GM08714 (cell line): ENCODE results near the gene TXN2.

Experiments used
- H3K4me3 ChIP-seq: fragments of 200-500 bp; sonication (Bioruptor generic); 2 replicates; pipeline ENCODE4 v1.5.1; 2014; ENCODE audit warnings: mild to moderate bottlenecking, low read length, inconsistent platforms
- ZNF274 ChIP-seq: IDR thresholded peaks from 2 replicates; pipeline ENCODE4 v1.6.1; 2012; ENCODE audit warnings: mild to moderate bottlenecking, low read depth, low read length

TXN2 gene

DNA sequence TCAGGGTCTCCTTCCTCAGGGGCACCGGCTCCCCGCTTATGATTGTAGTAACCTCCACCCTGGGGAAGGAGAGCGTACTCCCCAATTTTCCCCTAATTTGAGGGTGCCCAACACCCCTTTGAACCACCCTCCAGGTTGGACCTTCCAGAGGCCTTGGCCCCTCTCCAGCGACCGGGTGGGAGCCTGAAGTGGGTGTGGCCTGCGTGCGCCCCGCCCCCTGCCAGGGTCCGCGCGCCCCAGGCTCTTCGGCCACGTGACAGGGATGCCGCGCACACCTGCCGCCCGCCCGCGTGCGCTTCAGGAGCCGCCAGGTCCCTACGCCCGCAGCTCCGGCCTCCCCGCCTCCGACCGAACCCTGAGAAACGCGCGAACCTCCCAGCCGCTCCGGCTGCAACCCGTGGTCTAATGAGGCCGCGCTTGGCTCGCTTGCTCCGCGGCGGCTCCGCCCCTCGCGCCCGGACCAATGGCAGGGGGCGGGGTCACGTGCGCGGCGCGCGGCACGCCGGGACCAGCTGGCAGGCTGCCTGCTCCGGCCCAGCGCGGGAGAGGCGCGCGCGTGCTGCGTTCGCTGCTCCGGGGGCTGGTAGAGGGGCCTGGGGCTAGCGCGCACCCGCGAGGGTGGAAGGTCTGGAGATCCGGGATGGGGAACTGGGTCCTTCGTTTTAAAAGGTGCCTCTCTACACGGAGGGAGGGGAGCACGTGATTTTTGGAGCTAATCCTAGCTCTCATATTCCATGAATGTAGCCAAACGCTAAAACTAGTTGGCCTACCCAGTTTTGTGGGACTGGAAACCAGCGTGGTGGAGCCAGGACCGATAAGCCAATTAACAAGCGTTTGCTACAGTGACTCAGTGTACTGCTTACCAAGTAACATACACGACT lies 25.4 kb upstream of the TXN2 start, which contains the start of gene FOXRED2:
Gene FOXRED2, minus strand, starts transcription at position 404 of the 881 bp plus-strand sequence. CDS start 618 bp downstream, outside the sequence.
- H3K4me3 ChIP-seq: peak within 1 kb of the TSS; percentile 45
- no peak for TF ChIP-seq ZNF274

DNA sequence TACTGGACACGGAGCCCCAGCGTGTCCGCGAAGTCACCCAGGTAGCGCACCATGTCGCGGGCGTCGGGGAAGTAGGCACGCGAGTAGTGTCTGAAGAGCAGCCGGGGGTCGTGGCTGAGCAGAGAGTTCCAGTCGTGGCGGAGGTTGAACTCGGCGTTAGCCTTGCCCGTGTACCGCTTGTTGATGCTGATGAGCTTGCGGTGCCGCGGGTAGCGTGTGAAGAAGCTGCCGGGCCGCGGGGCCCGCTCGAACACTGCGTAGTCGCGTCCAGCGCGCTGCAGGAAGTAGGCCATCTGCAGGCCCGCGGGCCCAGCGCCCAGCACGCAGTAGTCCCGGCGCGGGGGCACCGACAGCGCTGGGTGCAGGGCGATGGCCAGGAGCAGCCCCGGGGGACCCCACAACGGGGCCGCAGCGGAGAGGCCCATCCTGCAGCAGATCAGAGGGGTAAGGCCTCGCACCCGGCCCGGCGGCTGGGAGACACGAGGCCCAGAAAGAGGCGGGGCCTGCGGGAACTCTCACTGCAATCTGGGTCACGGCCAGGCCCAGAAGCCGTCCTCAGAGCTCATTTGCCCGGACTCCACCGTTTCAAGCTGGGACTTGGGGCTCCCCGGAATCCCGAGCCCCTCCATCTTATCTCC lies 24.7 kb upstream of the TXN2 start:
- TF ChIP-seq ZNF274: no peak
- peak overlapping the region; percentile 45; the same call in 1 of the 2 replicates for H3K4me3 ChIP-seq

DNA sequence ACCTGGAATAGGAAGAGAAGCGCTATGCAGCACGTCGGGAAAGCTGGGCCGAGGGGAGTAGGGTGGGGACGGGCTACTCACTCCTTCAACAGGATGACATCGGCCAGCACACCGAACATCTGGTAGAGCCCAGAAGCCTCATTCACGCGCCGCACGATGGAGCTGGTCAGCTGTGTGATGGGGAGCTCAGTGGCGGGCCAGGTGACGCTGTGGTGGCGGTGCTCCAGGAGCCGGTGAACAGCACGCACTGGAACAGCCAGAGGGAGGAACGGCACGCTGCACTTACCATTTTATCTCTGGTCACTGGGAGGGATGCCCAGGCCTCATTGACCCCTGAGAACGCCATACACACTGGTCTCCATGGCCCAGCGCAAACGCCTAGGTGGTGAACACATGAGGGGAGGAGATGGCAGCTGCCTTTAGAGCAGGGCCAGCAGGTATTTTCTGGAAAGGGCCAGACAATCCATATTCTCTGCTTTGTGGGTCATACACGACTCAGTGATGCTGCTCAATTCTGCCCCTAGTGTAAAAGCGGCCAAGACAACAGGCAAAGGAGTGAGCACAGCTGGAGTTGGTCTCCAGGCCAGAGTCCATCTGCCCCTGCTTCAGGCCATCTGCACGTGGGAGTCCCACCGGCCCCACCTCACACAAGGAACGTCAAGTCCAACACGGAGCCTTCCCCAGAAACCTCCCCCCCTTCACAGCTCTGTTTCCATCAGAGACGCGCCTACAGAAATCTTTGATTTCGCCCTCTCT lies 16.6 kb upstream of the TXN2 start:
- no peak overlapping the region for H3K4me3 ChIP-seq
- no peak for TF ChIP-seq ZNF274

DNA sequence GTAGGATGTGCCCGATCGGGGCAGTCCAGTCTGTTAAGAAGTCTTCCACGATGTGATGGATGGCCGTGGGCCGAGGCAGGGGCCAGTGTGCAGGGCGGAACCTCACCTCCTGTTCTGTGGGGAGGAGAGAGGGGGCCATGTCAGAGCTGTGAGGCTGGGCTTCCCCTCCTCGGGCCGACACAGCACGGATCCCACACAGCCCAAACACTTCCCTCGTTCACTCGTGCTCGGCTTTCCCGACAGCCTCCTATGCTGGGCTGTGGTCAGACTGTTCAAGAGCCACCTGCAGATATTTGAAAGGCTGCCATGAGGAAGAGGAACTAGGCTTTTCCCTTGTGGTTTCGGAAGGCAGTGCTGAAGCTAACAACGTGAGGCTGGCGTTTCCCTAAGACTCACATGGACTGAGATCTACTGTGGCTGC lies 12.3 kb upstream of the TXN2 start:
- TF ChIP-seq ZNF274: no peak
- H3K4me3 ChIP-seq: no peak overlapping the region; the same call in 1 of the 2 replicates

DNA sequence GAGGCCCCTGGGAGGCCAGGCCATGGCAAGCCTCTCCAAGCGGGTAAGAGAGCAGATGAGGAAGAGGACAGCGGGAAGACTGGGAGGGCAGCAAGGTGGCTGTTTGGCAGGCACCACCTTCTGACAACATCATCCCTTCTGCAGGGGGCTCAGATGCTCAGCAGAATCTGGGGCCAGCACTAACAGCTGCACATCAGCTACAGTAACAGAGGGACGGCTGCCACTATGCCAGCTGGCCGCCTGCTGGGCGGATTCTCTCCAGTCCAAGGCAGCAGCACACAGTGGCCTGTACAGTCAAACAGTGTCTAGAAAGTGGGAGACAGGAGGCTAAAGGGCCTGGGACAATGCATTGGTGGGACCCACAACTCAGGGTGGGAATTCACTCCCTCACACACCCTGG lies 10.7 kb upstream of the TXN2 start:
- H3K4me3 ChIP-seq: no peak overlapping the region
- no peak for TF ChIP-seq ZNF274

DNA sequence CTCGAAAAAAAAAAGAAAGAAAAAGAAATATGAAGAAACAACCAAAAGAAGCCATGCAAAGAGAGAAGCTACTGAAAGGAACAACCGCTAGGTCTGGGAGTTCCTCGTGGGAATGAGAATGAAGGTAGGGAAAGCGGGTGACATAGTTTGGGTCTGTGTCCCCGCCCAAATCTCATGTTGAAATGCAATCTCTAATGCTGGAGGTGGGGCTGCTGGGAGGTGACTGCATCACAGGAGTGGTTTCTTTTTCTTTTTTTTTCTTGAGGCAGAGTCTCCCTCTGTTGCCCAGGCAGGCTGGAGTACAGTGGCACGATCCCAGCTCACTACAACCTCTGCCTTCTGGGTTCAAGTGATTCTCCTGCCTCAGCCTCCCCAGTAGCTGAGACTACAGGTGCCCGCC lies 9.7 kb upstream of the TXN2 start:
- no peak overlapping the region for H3K4me3 ChIP-seq
- TF ChIP-seq ZNF274: no peak

DNA sequence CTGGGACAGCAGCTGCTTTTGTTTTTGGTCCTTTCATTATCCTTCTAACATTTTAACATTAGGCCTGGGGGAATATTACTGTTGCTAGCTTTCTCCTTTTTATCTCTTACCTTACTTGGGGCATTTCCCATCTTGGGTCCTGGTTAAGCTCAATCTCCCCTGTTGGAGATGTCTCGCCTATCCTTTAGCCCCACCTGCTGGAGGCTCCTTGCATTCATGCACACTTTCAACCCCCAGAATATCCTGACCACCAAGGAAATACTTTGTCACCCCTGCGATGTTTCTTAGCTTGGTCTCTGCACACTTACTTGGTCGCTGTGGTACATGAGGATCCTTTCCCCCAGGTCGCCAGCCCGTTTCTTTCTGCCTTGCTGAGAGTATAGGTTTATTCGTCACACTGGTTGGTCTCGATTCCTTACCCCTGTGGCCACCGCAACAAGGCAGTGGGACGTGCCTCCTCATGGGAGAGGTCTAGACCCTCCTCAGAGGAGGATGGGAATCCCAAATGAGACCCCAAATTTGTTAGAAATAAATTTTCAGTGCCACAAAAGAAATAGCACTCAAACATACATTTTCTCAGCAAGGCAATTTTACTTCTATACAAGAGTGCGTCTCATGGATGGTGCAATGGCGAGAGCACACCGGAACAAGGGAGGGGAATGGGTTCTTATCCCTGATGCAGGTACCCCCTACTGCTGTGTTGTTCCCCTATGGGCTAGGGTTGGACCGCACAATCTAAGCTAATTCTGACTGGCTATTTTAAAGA lies 5.4 kb upstream of the TXN2 start:
- no peak for TF ChIP-seq ZNF274

DNA sequence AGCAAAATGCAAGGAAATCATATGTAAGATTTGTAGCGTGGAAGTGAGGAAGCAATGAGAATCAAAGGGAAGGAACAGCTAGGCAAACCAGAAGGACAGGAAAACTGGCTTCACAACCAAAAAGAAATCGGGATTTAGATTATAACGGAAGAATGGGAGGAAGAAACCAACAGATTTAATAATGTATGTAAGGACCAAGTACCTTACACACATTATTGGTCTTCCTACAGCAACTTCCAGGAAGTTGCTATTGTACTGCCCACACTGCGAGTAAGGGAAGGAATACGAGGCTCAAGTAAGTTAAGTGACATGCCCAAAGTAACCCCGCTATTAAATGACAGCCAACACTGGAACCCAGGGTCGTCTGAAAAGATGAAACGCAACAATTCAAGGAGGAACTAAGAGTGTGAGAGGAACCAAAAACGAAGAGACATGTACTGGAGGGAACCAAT lies 473 bp downstream of the TXN2 start:
- no peak for TF ChIP-seq ZNF274

More for the DNA sequence above, 5.4 kb upstream of the TXN2 start:
- no peak overlapping the region for H3K4me3 ChIP-seq

DNA sequence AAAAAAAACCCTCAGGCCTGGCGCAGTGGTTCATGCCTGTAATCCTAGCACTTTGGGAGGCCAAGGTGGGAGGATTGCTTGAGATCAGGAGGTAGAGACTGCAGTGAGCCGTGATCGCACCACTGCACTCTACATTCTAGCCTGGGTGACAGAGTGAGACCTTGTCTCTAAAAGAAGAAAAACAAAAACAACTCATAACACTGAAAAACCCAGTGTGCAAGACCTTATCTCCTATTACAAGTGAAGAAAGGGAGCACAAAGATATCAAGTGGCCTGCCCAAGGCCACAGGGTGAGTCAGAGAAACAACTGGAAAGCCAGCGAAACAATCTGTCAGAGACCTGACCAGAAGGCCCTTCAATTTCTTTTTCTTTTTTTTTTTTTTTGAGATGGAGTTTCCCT lies 2.5 kb downstream of the TXN2 start:
- TF ChIP-seq ZNF274: no peak
- H3K4me3 ChIP-seq: no peak overlapping the region

More for the DNA sequence above, 473 bp downstream of the TXN2 start:
- H3K4me3 ChIP-seq: peak overlapping the region; percentile 93

DNA sequence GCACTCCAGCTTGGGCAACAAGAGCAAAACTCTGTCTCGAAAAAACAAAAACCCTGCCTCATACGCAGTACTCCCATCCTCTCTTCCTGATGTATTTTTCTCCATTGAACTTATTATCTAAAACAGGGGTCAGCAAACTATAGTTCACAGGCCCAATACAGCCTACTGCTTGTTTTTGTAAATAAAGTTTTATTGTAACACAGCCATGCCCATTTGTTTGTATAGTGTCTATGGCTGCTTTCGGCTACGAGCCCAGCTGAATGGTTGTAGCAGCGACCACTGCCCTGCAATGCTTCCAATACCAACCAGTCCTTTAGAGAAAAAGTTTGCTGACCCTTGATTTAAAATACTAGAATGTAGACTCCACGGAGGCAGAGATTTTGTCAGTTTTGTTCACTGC lies 6.1 kb downstream of the TXN2 start:
- H3K4me3 ChIP-seq: no peak overlapping the region
- TF ChIP-seq ZNF274: no peak

DNA sequence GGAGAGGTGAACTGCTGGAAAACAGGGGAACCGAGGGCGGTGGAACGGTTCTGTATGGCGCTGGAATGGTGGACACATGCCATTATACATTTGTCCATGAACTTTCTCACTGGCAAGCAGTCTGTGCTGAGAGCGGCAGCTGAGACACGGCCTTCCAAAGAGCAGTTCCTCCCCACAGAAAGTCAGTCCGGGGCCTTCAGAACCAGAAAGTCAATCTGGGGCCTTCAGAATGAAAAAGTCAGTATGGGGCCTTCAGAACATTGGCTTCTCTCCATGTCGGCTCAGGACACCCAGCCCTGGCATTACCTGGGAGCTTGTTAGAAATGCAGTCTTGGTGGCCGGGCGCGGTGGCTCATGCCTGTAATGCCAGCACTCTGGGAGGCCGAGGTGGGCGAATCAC lies 8.8 kb downstream of the TXN2 start:
- H3K4me3 ChIP-seq: no peak overlapping the region
- TF ChIP-seq ZNF274: no peak

DNA sequence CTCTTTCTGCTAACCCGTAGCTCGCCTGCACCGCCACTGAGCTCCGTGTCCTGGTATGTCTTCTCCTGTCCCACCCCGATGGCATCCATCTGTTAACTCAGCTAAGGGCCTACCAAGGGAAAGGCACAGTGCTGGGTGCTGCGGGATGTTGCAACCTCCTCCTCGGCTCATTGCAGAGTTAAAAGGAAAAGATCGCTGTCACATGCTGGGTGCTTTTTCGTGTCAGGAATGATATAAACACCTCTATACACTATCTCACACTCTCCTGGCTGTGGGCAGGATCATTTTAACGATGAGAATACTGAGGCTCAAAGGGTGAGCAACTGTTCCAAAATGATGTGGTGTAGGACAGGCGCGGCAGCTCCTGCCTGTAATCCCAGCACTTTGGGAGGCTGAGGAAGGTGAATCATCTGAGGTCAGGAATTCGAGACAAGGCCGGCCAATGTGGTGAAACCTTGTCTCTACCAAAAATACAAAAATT lies 10.1 kb downstream of the TXN2 start:
- no peak overlapping the region for H3K4me3 ChIP-seq
- no peak for TF ChIP-seq ZNF274

DNA sequence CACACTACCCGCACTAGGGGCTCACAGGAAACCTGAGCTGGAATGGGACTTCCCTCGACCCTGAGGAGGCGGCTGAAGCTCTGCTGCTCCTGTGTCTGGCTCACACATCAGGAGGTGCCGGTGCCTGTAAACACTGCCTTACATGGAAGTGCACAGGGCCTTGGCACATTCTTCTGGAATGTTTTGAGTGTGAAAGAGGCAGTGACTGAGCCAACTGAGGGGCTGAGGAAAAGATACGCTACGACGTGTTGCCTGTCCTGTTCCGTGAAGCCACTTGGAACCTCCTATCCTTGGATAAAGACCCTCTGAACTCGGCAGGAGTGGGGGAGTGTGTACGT lies 10.5 kb downstream of the TXN2 start:
- H3K4me3 ChIP-seq: no peak overlapping the region
- no peak for TF ChIP-seq ZNF274
